ENCODE data around the gene DMPK.

The DMPK gene

GRCh38 chr19:45785097-45785496 lies 2.8 kb upstream of the DMPK start:
- no peak for DNase-seq

- no peak for DNase-seq
These were observed 1.8 kb upstream of the DMPK start for GRCh38 chr19:45784096-45784495.

GRCh38 chr19:45782820-45783785 lies 813 bp upstream of the DMPK start:
- DNase-seq, result no peak

- no peak for DNase-seq
These were observed 802 bp downstream of the DMPK start for GRCh38 chr19:45781214-45782161.

- DNase-seq, result no peak
These were observed 1.7 kb downstream of the DMPK start for GRCh38 chr19:45780448-45781213.

- DNase-seq, result no peak
These were observed 2.2 kb downstream of the DMPK start for GRCh38 chr19:45780146-45780447.

- DNase-seq, result peak; percentile 71 to 80
These were observed 2.8 kb downstream of the DMPK start for GRCh38 chr19:45779231-45780145.

GRCh38 chr19:45778010-45778661 lies 4.2 kb downstream of the DMPK start:
- DNase-seq, result no peak

- DNase-seq, result no peak
These were observed 4.8 kb downstream of the DMPK start for GRCh38 chr19:45777395-45777961.

- DNase-seq, result no peak
These were observed 7.5 kb downstream of the DMPK start for GRCh38 chr19:45774765-45775164.

GRCh38 chr19:45773384-45773783 lies 8.9 kb downstream of the DMPK start:
- no peak for DNase-seq

GRCh38 chr19:45772912-45773311 lies 9.4 kb downstream of the DMPK start:
- no peak for DNase-seq

GRCh38 chr19:45772130-45772840 lies 10.0 kb downstream of the DMPK start:
- peak; percentile 15 to 32 for DNase-seq

GRCh38 chr19:45771311-45771933 lies 10.9 kb downstream of the DMPK start:
- no peak for DNase-seq

- DNase-seq, result peak; percentile 97 to 98
These were observed 11.8 kb downstream of the DMPK start for GRCh38 chr19:45770192-45771101.

GRCh38 chr19:45769821-45770191 lies 12.5 kb downstream of the DMPK start:
- no peak for DNase-seq

GRCh38 chr19:45768984-45769782 lies 13.1 kb downstream of the DMPK start, which contains the start of gene SIX5:
SIX5 (minus strand) TSS chr19:45769252; CDS start chr19:45768844, 408 bp downstream.
- DNase-seq, result peak; percentile 90

GRCh38 chr19:45768655-45768983 lies 13.7 kb downstream of the DMPK start:
- DNase-seq, result peak; percentile 19 to 55

Data from Kasumi-1 (cell line).